ENCODE results near the gene FAM222B.

Gene FAM222B

DNA sequence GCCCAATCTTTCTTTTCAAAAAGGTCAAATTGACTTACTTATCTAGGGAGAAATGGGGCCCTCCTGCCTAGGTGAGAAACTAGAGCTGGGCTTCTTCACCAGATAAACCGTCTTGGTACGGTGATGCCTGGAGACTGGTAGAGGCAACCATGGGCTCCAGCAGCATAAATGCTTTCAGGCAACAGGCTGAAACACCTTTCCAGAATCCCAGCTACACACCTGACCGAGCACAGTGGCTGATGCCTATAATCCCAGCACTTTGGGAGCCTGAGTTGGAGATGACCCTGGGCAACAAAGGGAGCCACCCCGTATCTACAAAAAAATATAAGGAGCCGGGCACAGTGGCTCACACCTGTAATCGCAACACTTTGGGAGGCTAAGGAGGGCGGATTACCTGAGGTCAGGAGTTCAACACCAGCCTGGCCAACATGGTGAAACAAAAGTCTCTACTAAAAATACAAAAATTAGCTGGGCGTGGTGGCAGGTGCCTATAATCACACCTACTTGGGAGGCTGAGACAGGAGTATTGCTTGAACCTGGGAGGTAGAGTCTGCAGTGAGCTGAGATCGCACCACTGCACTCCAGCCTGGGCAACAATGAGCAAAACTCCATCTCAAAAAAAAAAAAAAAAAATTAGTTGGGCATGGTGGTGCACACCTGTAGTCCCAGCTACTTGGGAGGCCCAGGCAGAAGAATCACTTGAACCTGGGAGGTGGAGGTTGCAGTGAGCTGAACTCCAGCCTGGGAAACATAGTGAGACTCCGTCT is 90.8 kb downstream of the FAM222B start:
- H3K36me3 ChIP-seq (ENCODE audit: low read length), result peaks cover 21% of the 10 kb centered on the region
- H3K4me2 ChIP-seq (ENCODE audit: low read depth, low read length, poor library complexity, severe bottlenecking), result peak overlapping the region; percentile 3
- no peaks in the 10 kb centered on the region for H3K9me3 ChIP-seq (ENCODE audit: insufficient read depth, low read length)
- no peaks in the 10 kb centered on the region for H3K27me3 ChIP-seq (ENCODE audit: low read length)
- H2AFZ ChIP-seq (ENCODE audit: low read depth, low read length, severe bottlenecking), result no peak overlapping the region
- peaks cover 20% of the 10 kb centered on the region for H3K79me2 ChIP-seq (ENCODE audit: insufficient read depth, low read length)
- peaks cover 67% of the 10 kb centered on the region for H3F3A ChIP-seq (ENCODE audit: insufficient read depth)
- H3K4me3 ChIP-seq (ENCODE audit: insufficient read depth, low read length, poor library complexity, severe bottlenecking), result no peak overlapping the region
- peaks cover 7% of the 10 kb centered on the region for H4K20me1 ChIP-seq (ENCODE audit: low read depth, low read length)
- no peak overlapping the region for H3K9ac ChIP-seq (ENCODE audit: low read length)
- peak overlapping the region; percentile 99 for H3K27ac ChIP-seq (ENCODE audit: low read depth, low read length)
- H3K9me2 ChIP-seq (replicated peaks; ENCODE audit: insufficient read depth, low read length), result no peaks in the 10 kb centered on the region
- no peak for TF ChIP-seq EZH2phosphoT487 (conservative IDR thresholded peaks at IDR 0.05; ENCODE audit: low read length)
- TF ChIP-seq, protein P1, sequence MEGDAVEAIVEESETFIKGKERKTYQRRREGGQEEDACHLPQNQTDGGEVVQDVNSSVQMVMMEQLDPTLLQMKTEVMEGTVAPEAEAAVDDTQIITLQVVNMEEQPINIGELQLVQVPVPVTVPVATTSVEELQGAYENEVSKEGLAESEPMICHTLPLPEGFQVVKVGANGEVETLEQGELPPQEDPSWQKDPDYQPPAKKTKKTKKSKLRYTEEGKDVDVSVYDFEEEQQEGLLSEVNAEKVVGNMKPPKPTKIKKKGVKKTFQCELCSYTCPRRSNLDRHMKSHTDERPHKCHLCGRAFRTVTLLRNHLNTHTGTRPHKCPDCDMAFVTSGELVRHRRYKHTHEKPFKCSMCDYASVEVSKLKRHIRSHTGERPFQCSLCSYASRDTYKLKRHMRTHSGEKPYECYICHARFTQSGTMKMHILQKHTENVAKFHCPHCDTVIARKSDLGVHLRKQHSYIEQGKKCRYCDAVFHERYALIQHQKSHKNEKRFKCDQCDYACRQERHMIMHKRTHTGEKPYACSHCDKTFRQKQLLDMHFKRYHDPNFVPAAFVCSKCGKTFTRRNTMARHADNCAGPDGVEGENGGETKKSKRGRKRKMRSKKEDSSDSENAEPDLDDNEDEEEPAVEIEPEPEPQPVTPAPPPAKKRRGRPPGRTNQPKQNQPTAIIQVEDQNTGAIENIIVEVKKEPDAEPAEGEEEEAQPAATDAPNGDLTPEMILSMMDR (IDR thresholded peaks at IDR 0.05; ENCODE audit: insufficient read depth, low read length, poor library complexity, severe bottlenecking), result no peak

DNA sequence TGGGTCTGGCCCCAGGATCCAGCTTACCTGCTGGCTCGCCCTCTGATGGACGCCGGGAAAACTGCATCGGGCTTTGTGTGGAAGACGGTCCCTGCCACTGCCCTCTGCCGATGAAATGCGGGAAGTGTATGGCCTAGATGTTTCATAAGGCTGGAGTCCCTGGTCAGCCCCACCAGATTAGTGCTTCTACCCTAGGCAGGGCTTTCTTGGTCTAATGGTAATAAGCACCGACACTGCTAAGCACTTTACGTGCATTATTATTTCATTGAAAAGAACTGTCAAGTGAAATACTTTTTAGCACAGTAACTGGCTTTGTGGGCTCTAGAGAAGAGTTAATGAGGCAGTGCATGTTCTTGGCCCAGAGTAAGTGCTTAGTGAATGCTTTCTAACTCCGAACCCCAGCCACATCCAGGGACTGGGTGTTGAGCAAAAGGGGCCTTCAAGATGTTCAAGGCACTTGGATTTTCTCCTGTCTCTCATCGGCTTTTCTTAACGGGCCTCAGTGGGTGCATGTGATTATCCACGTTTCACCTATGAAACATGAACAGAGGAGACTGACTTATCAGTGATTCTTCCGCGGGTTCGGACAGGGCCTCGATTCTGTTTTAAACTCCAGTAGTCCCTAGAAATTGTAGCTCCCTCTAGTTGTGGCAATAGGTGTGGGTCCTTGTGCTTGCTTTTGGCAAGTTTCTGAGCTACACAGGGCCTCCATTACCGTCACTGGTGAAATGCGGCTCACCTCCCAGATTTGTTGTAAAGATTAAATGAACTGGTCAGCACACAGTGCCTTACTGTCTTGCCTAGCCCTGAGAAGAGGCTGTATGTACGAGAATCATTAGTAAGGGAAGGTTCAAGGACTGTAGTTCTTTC is 92.2 kb downstream of the FAM222B start:
- Histone ChIP-seq H3K27ac (ENCODE audit: low read depth, low read length) (peak overlapping the region; percentile 99), H3K27me3 (ENCODE audit: low read length) (no peaks in the 10 kb centered on the region), H2AFZ (ENCODE audit: low read depth, low read length, severe bottlenecking) (no peak overlapping the region), H3K4me3 (ENCODE audit: insufficient read depth, low read length, poor library complexity, severe bottlenecking) (no peak overlapping the region), H3F3A (ENCODE audit: insufficient read depth) (peaks cover 75% of the 10 kb centered on the region), H4K20me1 (ENCODE audit: low read depth, low read length) (peaks cover 7% of the 10 kb centered on the region), H3K9me3 (ENCODE audit: insufficient read depth, low read length) (no peaks in the 10 kb centered on the region), H3K4me2 (ENCODE audit: low read depth, low read length, poor library complexity, severe bottlenecking) (peak overlapping the region; percentile 31), H3K9ac (ENCODE audit: low read length) (no peak overlapping the region; the same call in 1 of the 2 replicates), H3K36me3 (ENCODE audit: low read length) (peaks cover 21% of the 10 kb centered on the region), H3K9me2 (replicated peaks; ENCODE audit: insufficient read depth, low read length) (no peaks in the 10 kb centered on the region), H3K79me2 (ENCODE audit: insufficient read depth, low read length) (peaks cover 34% of the 10 kb centered on the region)
- TF ChIP-seq, protein P1 (IDR thresholded peaks at IDR 0.05; ENCODE audit: insufficient read depth, low read length, poor library complexity, severe bottlenecking), result peak; percentile 94
- TF ChIP-seq EZH2phosphoT487 (conservative IDR thresholded peaks at IDR 0.05; ENCODE audit: low read length), result no peak

- peaks cover 7% of the 10 kb centered on the region for H4K20me1 ChIP-seq (ENCODE audit: low read depth, low read length)
- H3K9me3 ChIP-seq (ENCODE audit: insufficient read depth, low read length), result no peaks in the 10 kb centered on the region
- peaks cover 42% of the 10 kb centered on the region for H3K79me2 ChIP-seq (ENCODE audit: insufficient read depth, low read length)
- H3K4me2 ChIP-seq (ENCODE audit: low read depth, low read length, poor library complexity, severe bottlenecking), result peak overlapping the region; percentile 31
- TF ChIP-seq, protein P1 (IDR thresholded peaks at IDR 0.05; ENCODE audit: insufficient read depth, low read length, poor library complexity, severe bottlenecking), result no peak
- no peak for TF ChIP-seq EZH2phosphoT487 (conservative IDR thresholded peaks at IDR 0.05; ENCODE audit: low read length)
- H3K27ac ChIP-seq (ENCODE audit: low read depth, low read length), result peak overlapping the region; percentile 99
- H3K27me3 ChIP-seq (ENCODE audit: low read length), result no peaks in the 10 kb centered on the region
- no peak overlapping the region for H2AFZ ChIP-seq (ENCODE audit: low read depth, low read length, severe bottlenecking)
- H3K9ac ChIP-seq (ENCODE audit: low read length), result peak overlapping the region; percentile 21; the same call in 1 of the 2 replicates
- no peak overlapping the region for H3K4me3 ChIP-seq (ENCODE audit: insufficient read depth, low read length, poor library complexity, severe bottlenecking)
- peaks cover 82% of the 10 kb centered on the region for H3F3A ChIP-seq (ENCODE audit: insufficient read depth)
- peaks cover 24% of the 10 kb centered on the region for H3K36me3 ChIP-seq (ENCODE audit: low read length)
- H3K9me2 ChIP-seq (replicated peaks; ENCODE audit: insufficient read depth, low read length), result no peaks in the 10 kb centered on the region
These were observed 92.9 kb downstream of the FAM222B start for GRCh38 chr17:28749516-28750177.

All from SU-DHL-6 (cell line).